Measurements from ENCODE around the gene KRTAP12-4.

GRCh38 chr21:44658541-44658910 lies 4.1 kb upstream of the KRTAP12-4 start:
- no peak for TF ChIP-seq CTCF (IDR thresholded peaks at IDR 0.05)
- TF ChIP-seq POLR2A (IDR thresholded peaks at IDR 0.05), result no peak

Data from uterus (tissue), 2 donors.